CD4-positive, alpha-beta T cell (primary cell): ENCODE results near the gene ZNF709. TPM values are rescaled to one million over a fixed set of nuclear protein-coding genes. Genes with fewer than 3 reads are reported as not detected.
"Not testable (repeated sequence)": the region's sequence is repeated elsewhere in the genome, so short reads cannot be mapped to it uniquely, and the experiment has no call there.

Experiments used
- ATAC-seq: fragments of 200-7000 bp; cut with Tn5 transposase; one replicate; pipeline ENCODE4 v1.10.0; 2022; ENCODE audit warnings: mild to moderate bottlenecking; ENCODE audit not compliant: poor library complexity
- CTCF ChIA-PET: fragments of 350-600 bp; sonication (Branson Sonifier 250); formaldehyde crosslinking; loops from one replicate; lab custom pipeline; 2021; ENCODE audit warnings: antibody characterized with exemption, inconsistent platforms; lab: Charles Lee
- POLR2A ChIA-PET: fragments of 350-600 bp; sonication (Branson Sonifier 250); formaldehyde crosslinking; loops from one replicate; lab custom pipeline; 2021; ENCODE audit warnings: antibody characterized with exemption, inconsistent platforms; lab: Charles Lee
- DNase-seq, 14 experiments: peaks; one replicate each; pipeline ENCODE4 v3.0.0-alpha.2; 2013 to 2020; ENCODE audit warnings: mixed read lengths in 2 of 14
- H3K27ac ChIP-seq, 2 donors: one replicate each; pipeline versions ENCODE4 v1.5.1 to v1.7.0; 2013; ENCODE audit warnings: low read length in 2 of 2, low read depth in 1 of 2, mild to moderate bottlenecking in 1 of 2
- H3K27me3 ChIP-seq, 2 experiments: 1 replicate in 1 of 2; 2 replicates in 1 of 2; pipeline versions ENCODE4 v1.6.1 to v1.7.0; 2013; ENCODE audit warnings: low read length in 2 of 2, control low read depth in 1 of 2, mild to moderate bottlenecking in 1 of 2, moderate library complexity in 1 of 2; ENCODE audit not compliant: insufficient read depth in 2 of 2, control insufficient read depth in 1 of 2
- H3K36me3 ChIP-seq: one replicate; pipeline ENCODE4 v1.6.1; 2013; ENCODE audit warnings: low read length, control low read depth; ENCODE audit not compliant: insufficient read depth
- H3K4me1 ChIP-seq: one replicate; pipeline ENCODE4 v1.6.1; 2013; ENCODE audit warnings: low read length, control low read depth; ENCODE audit not compliant: insufficient read depth
- H3K4me3 ChIP-seq: one replicate; pipeline ENCODE4 v1.5.1; 2013; ENCODE audit warnings: mild to moderate bottlenecking, low read length, moderate library complexity
- H3K9me3 ChIP-seq, 2 experiments: 1 replicate in 1 of 2; 2 replicates in 1 of 2; pipeline versions ENCODE4 v1.6.1 to v1.7.0; 2013; ENCODE audit warnings: low read length in 2 of 2, mild to moderate bottlenecking in 2 of 2, control low read depth in 1 of 2, moderate library complexity in 1 of 2; ENCODE audit not compliant: control insufficient read depth in 1 of 2, insufficient read depth in 1 of 2
- H3K27ac Mint-ChIP-seq: one replicate; pipeline ENCODE4 v1.8.0; 2020; ENCODE audit warnings: mixed read lengths
- H3K27me3 Mint-ChIP-seq: one replicate; pipeline ENCODE4 v1.8.0; 2021; ENCODE audit warnings: mixed read lengths
- H3K36me3 Mint-ChIP-seq: one replicate; pipeline ENCODE4 v1.8.0; 2021; ENCODE audit warnings: low read depth, mixed read lengths
- H3K4me1 Mint-ChIP-seq: one replicate; pipeline ENCODE4 v1.8.0; 2021; ENCODE audit warnings: low read depth, mixed read lengths
- H3K4me3 Mint-ChIP-seq: one replicate; pipeline ENCODE4 v1.8.0; 2020; ENCODE audit warnings: mild to moderate bottlenecking, mixed read lengths
- H3K9me3 Mint-ChIP-seq: one replicate; pipeline ENCODE4 v1.8.0; 2020; ENCODE audit warnings: mixed read lengths
- intact Hi-C, 2 experiments: fragments of 100-400 bp; cut with DNase I in 1 of 2; cut with micrococcal nuclease in 1 of 2; formaldehyde crosslinking; loops; one replicate each; pipeline versions ENCODE4 v1.15.1 to v1.9.0; 2023 to 2025; cut with DNase I, micrococcal nuclease
- total RNA-seq, 174 experiments: library from RNA in 2 of 174; stranded (reverse) in 2 of 174; gene quantifications; one replicate each; pipeline ENCODE4 v1.2.3 and lab custom pipeline; 2021 to 2026
- TF ChIP-seq, protein P1 (sequence below): fragments of 200-600 bp; IDR thresholded peaks from one replicate; pipeline ENCODE4 v1.8.0; 2022; ENCODE audit warnings: antibody characterized with exemption, mild to moderate bottlenecking

The ZNF709 gene
- total RNA-seq, 2 experiments from 2014 or later: 3.5 to 3.7 TPM

GRCh38 chr19:12465211-12465610 lies 19.4 kb downstream of the ZNF709 start:
- intact Hi-C loops: no loop called here
- TF ChIP-seq, protein P1, sequence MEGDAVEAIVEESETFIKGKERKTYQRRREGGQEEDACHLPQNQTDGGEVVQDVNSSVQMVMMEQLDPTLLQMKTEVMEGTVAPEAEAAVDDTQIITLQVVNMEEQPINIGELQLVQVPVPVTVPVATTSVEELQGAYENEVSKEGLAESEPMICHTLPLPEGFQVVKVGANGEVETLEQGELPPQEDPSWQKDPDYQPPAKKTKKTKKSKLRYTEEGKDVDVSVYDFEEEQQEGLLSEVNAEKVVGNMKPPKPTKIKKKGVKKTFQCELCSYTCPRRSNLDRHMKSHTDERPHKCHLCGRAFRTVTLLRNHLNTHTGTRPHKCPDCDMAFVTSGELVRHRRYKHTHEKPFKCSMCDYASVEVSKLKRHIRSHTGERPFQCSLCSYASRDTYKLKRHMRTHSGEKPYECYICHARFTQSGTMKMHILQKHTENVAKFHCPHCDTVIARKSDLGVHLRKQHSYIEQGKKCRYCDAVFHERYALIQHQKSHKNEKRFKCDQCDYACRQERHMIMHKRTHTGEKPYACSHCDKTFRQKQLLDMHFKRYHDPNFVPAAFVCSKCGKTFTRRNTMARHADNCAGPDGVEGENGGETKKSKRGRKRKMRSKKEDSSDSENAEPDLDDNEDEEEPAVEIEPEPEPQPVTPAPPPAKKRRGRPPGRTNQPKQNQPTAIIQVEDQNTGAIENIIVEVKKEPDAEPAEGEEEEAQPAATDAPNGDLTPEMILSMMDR: no peak
- Histone ChIP-seq H3K4me1 (no peaks in the 10 kb centered on the region), H3K9me3 (peaks cover 44 to 65% of the 10 kb centered on the region in 2 experiments), H3K4me3 (no peak overlapping the region), H3K27ac (no peak overlapping the region), H3K36me3 (peaks cover 23% of the 10 kb centered on the region), H3K27me3 (no peaks in the 10 kb centered on the region)
- Mint-ChIP-seq H3K27me3 (no peaks in the 10 kb centered on the region), H3K4me3 (no peak overlapping the region), H3K4me1 (no peaks in the 10 kb centered on the region), H3K27ac (no peak overlapping the region), H3K36me3 (peaks cover 83% of the 10 kb centered on the region), H3K9me3 (peaks cover 14% of the 10 kb centered on the region)
- DNase-seq (no peak), ATAC-seq (no peak)
- ChIA-PET CTCF (interaction anchor here (0.6 kb wide), 1 partner anchor 262 kb away, joined by 3 read pairs; no protein-coding TSS in a partner anchor), POLR2A (no interaction called here)

- DNase-seq (no peak), ATAC-seq (no peak)
- Histone ChIP-seq H3K4me1 (no peaks in the 10 kb centered on the region), H3K4me3 (no peak overlapping the region), H3K36me3 (peaks cover 21% of the 10 kb centered on the region), H3K27me3 (no peaks in the 10 kb centered on the region), H3K9me3 (peaks cover 46 to 60% of the 10 kb centered on the region in 2 experiments), H3K27ac (no peak overlapping the region)
- TF ChIP-seq, protein P1: no peak
- Mint-ChIP-seq H3K4me1 (no peaks in the 10 kb centered on the region), H3K9me3 (peaks cover 16% of the 10 kb centered on the region), H3K36me3 (peaks cover 82% of the 10 kb centered on the region), H3K4me3 (no peak overlapping the region), H3K27me3 (no peaks in the 10 kb centered on the region), H3K27ac (no peak overlapping the region)
- CTCF ChIA-PET: interaction anchor here (0.6 kb wide), 1 partner anchor 261 kb away, joined by 3 read pairs; no protein-coding TSS in a partner anchor
- POLR2A ChIA-PET: no interaction called here
- intact Hi-C loops: no loop called here
These were observed 19.8 kb downstream of the ZNF709 start for GRCh38 chr19:12464769-12465168.

DNA sequence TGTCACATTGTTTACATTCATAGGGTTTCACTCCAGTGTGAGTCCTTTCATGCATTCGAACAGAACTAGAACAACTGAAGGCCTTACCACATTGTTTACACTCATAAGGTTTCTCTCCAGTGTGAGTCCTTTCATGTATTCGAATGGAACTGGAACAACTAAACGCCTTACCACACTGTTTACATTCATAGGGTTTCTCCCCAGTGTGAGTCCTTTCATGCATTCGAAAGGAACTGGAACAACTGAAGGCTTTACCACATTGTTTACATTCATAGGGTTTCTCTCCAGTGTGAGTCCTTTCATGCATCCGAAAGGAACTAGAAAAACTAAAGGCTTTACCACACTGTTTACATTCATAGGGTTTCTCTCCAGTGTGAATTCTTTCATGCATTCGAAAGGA lies 20.5 kb downstream of the ZNF709 start:
- H3K4me1 Mint-ChIP-seq, POLR2A ChIA-PET, CTCF ChIA-PET, DNase-seq, H3K27ac ChIP-seq, H3K4me3 Mint-ChIP-seq, H3K27me3 Mint-ChIP-seq, ATAC-seq, H3K27ac Mint-ChIP-seq, H3K27me3 ChIP-seq, intact Hi-C loops, H3K4me1 ChIP-seq, H3K4me3 ChIP-seq: not testable (repeated sequence)
- peaks cover 86% of the 10 kb centered on the region for H3K36me3 Mint-ChIP-seq
- Histone ChIP-seq H3K9me3 (peaks cover 41 to 59% of the 10 kb centered on the region in 2 experiments), H3K36me3 (peaks cover 21% of the 10 kb centered on the region)
- H3K9me3 Mint-ChIP-seq: peaks cover 22% of the 10 kb centered on the region

GRCh38 chr19:12453495-12453894 lies 31.1 kb downstream of the ZNF709 start:
- H3K4me3 Mint-ChIP-seq: no peak overlapping the region
- ATAC-seq (no peak), DNase-seq (no peak)
- TF ChIP-seq, protein P1: no peak
- Histone ChIP-seq H3K27me3 (no peaks in the 10 kb centered on the region), H3K9me3 (peaks cover 18 to 24% of the 10 kb centered on the region in 2 experiments), H3K4me1 (no peaks in the 10 kb centered on the region), H3K36me3 (no peaks in the 10 kb centered on the region), H3K27ac (no peak overlapping the region), H3K4me3 (no peak overlapping the region)
- peaks cover 61% of the 10 kb centered on the region for H3K36me3 Mint-ChIP-seq
- intact Hi-C loops: no loop called here
- peaks cover 14% of the 10 kb centered on the region for H3K9me3 Mint-ChIP-seq
- no peaks in the 10 kb centered on the region for H3K27me3 Mint-ChIP-seq
- POLR2A ChIA-PET: interaction anchor here (0.6 kb wide), 1 partner anchor 157 kb away, joined by 3 read pairs; the partner anchor contains the start of genes ZNF490 and ZNF791
- no peaks in the 10 kb centered on the region for H3K4me1 Mint-ChIP-seq
- no peak overlapping the region for H3K27ac Mint-ChIP-seq
- CTCF ChIA-PET: no interaction called here
